ENCODE measurements around the gene OTUB1. TPM values are rescaled to one million over a fixed set of nuclear protein-coding genes. Genes with fewer than 3 reads are reported as not detected.
A peak's percentile ranks its signal among the peaks of the same experiment; 100 is the strongest.

Gene OTUB1
- total RNA-seq, 1 experiment from 2014 or later, result 87.0 TPM

- Histone ChIP-seq H3K27ac (ENCODE audit: low read depth, low read length) (no peak overlapping the region), H3K36me3 (ENCODE audit: control insufficient read depth in 1 of 2, insufficient read depth in 2 of 2, low read length in 2 of 2) (peaks cover 5 to 22% of the 10 kb centered on the region in 2 experiments; a peak in 3 of 4 replicates), H3K79me2 (ENCODE audit: insufficient read depth, low read length) (peaks cover 6% of the 10 kb centered on the region; the same call in 1 of the 2 replicates), H3K4me3 (replicated peaks in 1 of 2; ENCODE audit: low read depth in 1 of 2, low read length in 2 of 2) (no peak overlapping the region), H3K9me2 (ENCODE audit: insufficient read depth) (no peaks in the 10 kb centered on the region), H3K4me1 (ENCODE audit: control insufficient read depth in 1 of 2, insufficient read depth in 2 of 2, low read length in 2 of 2) (peaks cover 0 to 2% of the 10 kb centered on the region in 2 experiments; a peak in 1 of 4 replicates), H3K9me3 (ENCODE audit: control insufficient read depth in 1 of 2, insufficient read depth in 1 of 2, low read depth in 1 of 2, low read length in 2 of 2) (no peaks in the 10 kb centered on the region), H3K9ac (ENCODE audit: low read length) (no peak overlapping the region), H2AFZ (ENCODE audit: low read depth, low read length, poor library complexity, severe bottlenecking) (no peak overlapping the region), H3K4me2 (ENCODE audit: low read length) (no peak overlapping the region), H3K27me3 (ENCODE audit: insufficient read depth, low read length) (no peaks in the 10 kb centered on the region), H4K20me1 (ENCODE audit: insufficient read depth) (no peaks in the 10 kb centered on the region)
- intact Hi-C loops (cut with micrococcal nuclease), result no loop called here
- ChIA-PET RAD21 (ENCODE audit: low non-redundant PET in 1 of 2, low total read pairs in 2 of 2, uncharacterized antibody in 2 of 2, unreplicated experiment in 2 of 2) (no interaction called here), POLR2A (no interaction called here), CTCF (no interaction called here)
- DNase-seq (ENCODE audit: low read depth, low spot score) (no peak), ATAC-seq (no peak)
- no TSS peak for BruUV-seq (replicated peaks)
- TF ChIP-seq EZH2phosphoT487 (IDR thresholded peaks at IDR 0.05; ENCODE audit: borderline replicate concordance) (no peak), RAD21 (IDR thresholded peaks at IDR 0.05; ENCODE audit: low read depth) (no peak), POLR2A (IDR thresholded peaks at IDR 0.05; ENCODE audit: borderline replicate concordance, extremely low read depth, insufficient read depth, insufficient read length) (no peak), JUND (IDR thresholded peaks at IDR 0.05) (no peak), SIN3A (IDR thresholded peaks at IDR 0.05; ENCODE audit: low read depth) (no peak), TCF7L2 (IDR thresholded peaks at IDR 0.05; ENCODE audit: borderline replicate concordance, extremely low read depth, insufficient read depth, insufficient read length) (no peak), SP1 (IDR thresholded peaks at IDR 0.05; ENCODE audit: low read depth) (no peak), ZNF274 (IDR thresholded peaks at IDR 0.05; ENCODE audit: low read depth, low read length) (no peak), EGR1 (IDR thresholded peaks at IDR 0.05; ENCODE audit: low read depth) (no peak), CEBPB (IDR thresholded peaks at IDR 0.05; ENCODE audit: low read depth) (no peak)
Measured at GRCh38 chr11:63996512-63996911, 10.3 kb downstream of the OTUB1 start.

DNA sequence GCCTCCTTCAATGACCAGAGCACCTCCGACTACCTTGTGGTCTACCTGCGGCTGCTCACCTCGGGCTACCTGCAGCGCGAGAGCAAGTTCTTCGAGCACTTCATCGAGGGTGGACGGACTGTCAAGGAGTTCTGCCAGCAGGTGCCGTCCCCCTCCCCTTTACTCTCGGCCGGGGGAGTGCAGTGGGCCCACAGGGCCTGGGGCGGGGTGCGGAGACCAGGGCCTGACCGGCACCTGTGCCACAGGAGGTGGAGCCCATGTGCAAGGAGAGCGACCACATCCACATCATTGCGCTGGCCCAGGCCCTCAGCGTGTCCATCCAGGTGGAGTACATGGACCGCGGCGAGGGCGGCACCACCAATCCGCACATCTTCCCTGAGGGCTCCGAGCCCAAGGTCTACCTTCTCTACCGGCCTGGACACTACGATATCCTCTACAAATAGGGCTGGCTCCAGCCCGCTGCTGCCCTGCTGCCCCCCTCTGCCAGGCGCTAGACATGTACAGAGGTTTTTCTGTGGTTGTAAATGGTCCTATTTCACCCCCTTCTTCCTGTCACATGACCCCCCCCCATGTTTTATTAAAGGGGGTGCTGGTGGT is 11.0 kb downstream of the OTUB1 start:
- Histone ChIP-seq H3K4me2 (ENCODE audit: low read length) (no peak overlapping the region), H3K79me2 (ENCODE audit: insufficient read depth, low read length) (no peaks in the 10 kb centered on the region; the same call in 1 of the 2 replicates), H3K27ac (ENCODE audit: low read depth, low read length) (peak overlapping the region; percentile 32; the same call in 1 of the 2 replicates), H3K9me2 (ENCODE audit: insufficient read depth) (no peaks in the 10 kb centered on the region), H3K9me3 (ENCODE audit: control insufficient read depth in 1 of 2, insufficient read depth in 1 of 2, low read depth in 1 of 2, low read length in 2 of 2) (no peaks in the 10 kb centered on the region), H3K4me3 (replicated peaks in 1 of 2; ENCODE audit: low read depth in 1 of 2, low read length in 2 of 2) (no peak overlapping the region), H4K20me1 (ENCODE audit: insufficient read depth) (no peaks in the 10 kb centered on the region), H2AFZ (ENCODE audit: low read depth, low read length, poor library complexity, severe bottlenecking) (no peak overlapping the region), H3K27me3 (ENCODE audit: insufficient read depth, low read length) (no peaks in the 10 kb centered on the region), H3K4me1 (ENCODE audit: control insufficient read depth in 1 of 2, insufficient read depth in 2 of 2, low read length in 2 of 2) (no peaks in the 10 kb centered on the region), H3K36me3 (ENCODE audit: control insufficient read depth in 1 of 2, insufficient read depth in 2 of 2, low read length in 2 of 2) (peaks cover 5 to 26% of the 10 kb centered on the region in 2 experiments; a peak in 3 of 4 replicates), H3K9ac (ENCODE audit: low read length) (no peak overlapping the region)
- ATAC-seq (no peak), DNase-seq (ENCODE audit: low read depth, low spot score) (no peak)
- ChIA-PET POLR2A (no interaction called here), CTCF (no interaction called here), RAD21 (ENCODE audit: low non-redundant PET in 1 of 2, low total read pairs in 2 of 2, uncharacterized antibody in 2 of 2, unreplicated experiment in 2 of 2) (no interaction called here)
- BruUV-seq (replicated peaks), result TSS peak; percentile 47
- intact Hi-C loops (cut with micrococcal nuclease), result no loop called here
- TF ChIP-seq, protein P1, sequence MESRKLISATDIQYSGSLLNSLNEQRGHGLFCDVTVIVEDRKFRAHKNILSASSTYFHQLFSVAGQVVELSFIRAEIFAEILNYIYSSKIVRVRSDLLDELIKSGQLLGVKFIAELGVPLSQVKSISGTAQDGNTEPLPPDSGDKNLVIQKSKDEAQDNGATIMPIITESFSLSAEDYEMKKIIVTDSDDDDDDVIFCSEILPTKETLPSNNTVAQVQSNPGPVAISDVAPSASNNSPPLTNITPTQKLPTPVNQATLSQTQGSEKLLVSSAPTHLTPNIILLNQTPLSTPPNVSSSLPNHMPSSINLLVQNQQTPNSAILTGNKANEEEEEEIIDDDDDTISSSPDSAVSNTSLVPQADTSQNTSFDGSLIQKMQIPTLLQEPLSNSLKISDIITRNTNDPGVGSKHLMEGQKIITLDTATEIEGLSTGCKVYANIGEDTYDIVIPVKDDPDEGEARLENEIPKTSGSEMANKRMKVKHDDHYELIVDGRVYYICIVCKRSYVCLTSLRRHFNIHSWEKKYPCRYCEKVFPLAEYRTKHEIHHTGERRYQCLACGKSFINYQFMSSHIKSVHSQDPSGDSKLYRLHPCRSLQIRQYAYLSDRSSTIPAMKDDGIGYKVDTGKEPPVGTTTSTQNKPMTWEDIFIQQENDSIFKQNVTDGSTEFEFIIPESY (IDR thresholded peaks at IDR 0.05; ENCODE audit: extremely low read depth, insufficient replicate concordance, low read length), result no peak
- TF ChIP-seq EGR1 (IDR thresholded peaks at IDR 0.05; ENCODE audit: low read depth), result no peak
- TF ChIP-seq RAD21 (IDR thresholded peaks at IDR 0.05; ENCODE audit: low read depth), result no peak
- TF ChIP-seq EZH2phosphoT487 (IDR thresholded peaks at IDR 0.05; ENCODE audit: borderline replicate concordance), result no peak
- TF ChIP-seq FOSL1 (IDR thresholded peaks at IDR 0.05; ENCODE audit: low read depth), result no peak
- TF ChIP-seq SIN3A (IDR thresholded peaks at IDR 0.05; ENCODE audit: low read depth), result no peak
- no peak for TF ChIP-seq SP1 (IDR thresholded peaks at IDR 0.05; ENCODE audit: low read depth)
- TF ChIP-seq ZFX (IDR thresholded peaks at IDR 0.05), result no peak
- no peak for TF ChIP-seq ZNF274 (IDR thresholded peaks at IDR 0.05; ENCODE audit: low read depth, low read length)
- no peak for TF ChIP-seq ELF1 (IDR thresholded peaks at IDR 0.05; ENCODE audit: borderline replicate concordance, low read depth)
- TF ChIP-seq CEBPB (IDR thresholded peaks at IDR 0.05; ENCODE audit: low read depth), result no peak
